HG02852 (cell line): Measurements from ENCODE around the gene MAST4.

Experiments used
- ATAC-seq: cut with Tn5 transposase; IDR thresholded peaks from one replicate; pipeline ENCODE4 v1.9.1; 2021; ENCODE audit warnings: mild to moderate bottlenecking, moderate library complexity; ENCODE audit not compliant: unreplicated experiment

MAST4 gene

DNA sequence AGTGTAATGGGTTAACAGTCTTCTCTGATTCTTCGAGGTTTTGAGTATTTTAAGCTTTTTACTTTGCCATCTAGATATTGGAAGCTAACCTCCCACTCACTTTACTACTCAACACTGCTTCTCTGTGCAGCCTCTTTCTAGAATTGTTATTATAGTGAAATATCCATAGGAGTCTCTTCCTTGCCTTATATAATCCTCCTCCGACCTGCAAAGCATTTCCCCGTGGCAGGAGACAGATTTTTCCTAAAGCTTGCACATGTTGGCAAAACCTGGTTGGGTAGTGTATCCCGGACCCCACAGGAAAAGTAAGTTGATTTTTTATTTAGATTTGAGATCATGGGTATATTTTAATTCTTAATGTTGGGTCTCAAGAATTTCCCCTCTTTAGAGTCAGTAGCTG, 351.3 kb downstream of the MAST4 start:
- no peak for ATAC-seq

DNA sequence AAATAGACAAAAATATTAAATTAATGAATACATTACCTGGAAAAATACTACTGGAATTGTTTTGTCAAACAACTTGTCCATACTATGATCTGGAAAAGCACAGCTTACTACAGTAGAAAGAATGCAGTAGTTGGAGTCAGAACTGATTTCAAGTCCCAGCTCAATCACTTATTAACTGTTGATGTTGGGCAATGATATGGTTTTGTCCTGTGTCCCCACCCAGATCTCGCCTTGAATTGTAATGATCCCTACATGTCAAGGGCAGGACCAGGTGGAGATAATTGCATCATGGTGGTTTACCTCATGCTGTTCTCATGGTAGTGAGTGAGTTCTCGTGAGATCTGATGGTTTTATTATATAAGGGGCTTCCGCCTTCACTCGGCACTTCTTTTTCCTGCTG, 352.9 kb downstream of the MAST4 start:
- no peak for ATAC-seq

DNA sequence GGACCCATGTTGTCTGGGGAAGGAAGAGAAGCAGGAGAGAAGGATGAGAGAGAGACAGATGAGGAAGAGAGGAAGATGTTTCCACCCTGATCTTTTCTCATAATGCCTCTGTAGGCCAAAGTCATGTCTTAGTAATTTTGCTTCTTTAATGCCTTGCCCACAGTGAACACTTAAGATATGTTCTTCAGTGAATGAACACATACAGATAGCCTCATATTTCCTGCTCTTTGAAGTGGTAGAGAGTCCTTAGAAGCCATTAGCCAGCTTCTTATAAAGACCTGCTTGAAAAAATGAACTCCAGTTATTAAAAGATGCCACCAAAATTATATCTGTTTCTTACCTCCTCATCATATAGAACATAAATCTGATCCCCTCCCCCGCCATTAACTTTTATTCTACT, 356.0 kb downstream of the MAST4 start:
- ATAC-seq = no peak

GRCh38 chr5:66956439-66956838, 360.2 kb downstream of the MAST4 start:
- no peak for ATAC-seq

GRCh38 chr5:66958201-66958979, 362.2 kb downstream of the MAST4 start:
- no peak for ATAC-seq

DNA sequence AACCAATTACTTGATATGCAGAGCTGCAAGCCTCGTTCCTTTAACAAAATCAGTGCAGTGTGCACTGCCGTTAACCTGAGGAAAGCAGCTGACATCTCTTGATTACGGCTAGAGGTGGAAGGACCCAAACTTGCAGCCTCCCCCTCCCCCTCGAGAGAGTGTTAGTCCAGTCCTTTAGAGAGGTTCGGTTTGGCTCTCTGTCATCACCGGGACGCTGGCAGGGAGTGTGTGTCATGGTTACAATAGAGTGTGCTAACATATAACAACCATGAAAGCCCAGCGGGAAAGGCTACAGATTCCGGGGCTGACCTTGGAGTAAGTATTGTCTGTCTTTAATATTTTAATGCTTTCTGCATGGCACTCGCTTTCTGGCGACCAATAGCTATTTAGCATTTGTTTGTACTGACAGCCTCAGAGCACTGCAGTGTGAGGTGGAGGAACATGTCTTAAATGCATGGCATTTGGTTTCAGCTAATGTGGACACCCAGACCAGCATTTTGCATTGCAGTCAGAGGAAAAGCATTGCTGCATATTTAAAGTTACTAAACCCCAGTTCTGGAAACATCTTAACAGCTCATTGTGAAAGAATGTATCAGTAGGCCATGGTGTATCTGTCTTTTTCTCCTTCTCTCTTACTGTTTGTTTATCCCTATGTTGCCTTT, 362.9 kb downstream of the MAST4 start:
- ATAC-seq = no peak

DNA sequence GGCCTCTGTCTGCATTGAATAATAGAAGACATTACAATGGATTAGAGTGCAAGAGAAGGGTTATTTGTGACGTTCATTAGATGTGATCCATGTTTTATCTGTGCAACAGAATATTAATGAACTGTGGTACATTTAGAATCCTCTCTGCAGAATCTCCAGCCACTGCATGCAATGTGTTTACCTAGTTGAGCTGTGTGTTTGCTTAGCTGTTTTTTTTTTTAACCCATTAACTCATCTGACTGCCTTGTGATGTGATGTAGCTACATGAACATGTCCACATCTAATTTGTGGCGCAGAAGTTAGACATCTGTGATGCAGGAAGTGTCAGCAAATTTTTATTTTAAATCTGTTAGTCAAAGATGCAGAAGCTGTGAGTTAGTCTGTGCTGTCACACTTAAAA, 363.5 kb downstream of the MAST4 start:
- ATAC-seq = no peak

- no peak for ATAC-seq
These were observed 364.4 kb downstream of the MAST4 start for GRCh38 chr5:66960369-66961137.

DNA sequence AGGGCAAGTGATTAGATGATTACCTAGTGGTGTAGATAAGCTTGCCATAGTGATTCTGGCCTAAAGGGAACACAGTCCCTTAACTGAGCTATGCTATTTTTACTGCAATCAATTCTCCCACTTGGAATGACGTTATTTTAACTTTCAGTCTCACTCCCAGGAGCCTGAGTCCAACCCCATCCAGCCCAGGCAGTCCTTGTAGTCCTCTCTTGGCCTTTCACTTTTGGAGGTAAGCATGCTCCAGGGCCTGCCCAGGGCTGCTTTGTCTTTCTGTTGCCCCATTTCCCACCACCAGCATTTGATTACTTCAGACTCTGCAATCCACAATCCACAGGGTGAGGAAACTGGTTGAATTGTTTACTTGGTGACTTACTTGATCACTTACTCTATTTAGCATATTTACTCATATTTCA, 367.4 kb downstream of the MAST4 start:
- ATAC-seq = no peak

DNA sequence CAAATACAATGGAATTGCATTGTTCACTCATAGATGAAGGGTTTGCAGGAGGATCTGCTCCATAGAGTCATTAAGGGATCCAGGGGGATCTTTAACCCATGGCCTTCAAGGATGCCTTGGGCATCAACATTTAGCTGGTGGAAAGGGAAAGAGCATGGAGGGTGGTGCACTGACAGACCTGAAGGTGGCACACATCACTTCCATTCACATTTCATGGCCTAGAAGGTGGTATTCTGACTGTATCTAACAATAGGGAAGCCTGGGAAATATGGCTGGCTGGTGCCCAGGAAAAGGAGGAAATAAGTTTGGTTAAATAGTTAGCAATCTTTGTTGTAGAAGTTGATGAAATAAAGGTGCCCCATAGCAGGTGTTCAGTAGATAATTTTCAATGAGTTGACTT, 370.2 kb downstream of the MAST4 start:
- ATAC-seq = no peak

GRCh38 chr5:66967102-66967501, 370.9 kb downstream of the MAST4 start:
- no peak for ATAC-seq

GRCh38 chr5:66967826-66968262, 371.7 kb downstream of the MAST4 start:
- ATAC-seq = no peak

DNA sequence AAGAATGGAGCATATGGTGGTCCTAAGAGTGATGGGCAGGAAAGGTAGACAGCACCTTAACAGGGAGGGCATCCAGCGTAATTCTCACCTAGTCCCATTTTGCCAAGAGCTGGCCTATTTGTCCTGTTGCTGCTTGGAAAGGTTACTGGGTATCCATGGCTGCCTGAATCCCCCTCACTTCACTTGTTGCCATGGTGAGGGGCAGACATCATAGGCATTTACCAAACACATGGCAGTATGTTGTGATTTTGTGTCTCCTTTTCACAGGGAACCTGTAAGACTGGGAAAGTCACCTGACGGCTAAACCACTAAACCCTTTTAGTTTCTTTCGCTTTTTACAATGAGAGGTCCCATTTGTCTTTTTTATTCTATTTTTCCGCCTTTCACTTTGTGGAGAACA, 373.3 kb downstream of the MAST4 start:
- no peak for ATAC-seq

- ATAC-seq = no peak
These were observed 373.8 kb downstream of the MAST4 start for GRCh38 chr5:66969963-66970362.

GRCh38 chr5:66972004-66972403, 375.8 kb downstream of the MAST4 start:
- no peak for ATAC-seq

DNA sequence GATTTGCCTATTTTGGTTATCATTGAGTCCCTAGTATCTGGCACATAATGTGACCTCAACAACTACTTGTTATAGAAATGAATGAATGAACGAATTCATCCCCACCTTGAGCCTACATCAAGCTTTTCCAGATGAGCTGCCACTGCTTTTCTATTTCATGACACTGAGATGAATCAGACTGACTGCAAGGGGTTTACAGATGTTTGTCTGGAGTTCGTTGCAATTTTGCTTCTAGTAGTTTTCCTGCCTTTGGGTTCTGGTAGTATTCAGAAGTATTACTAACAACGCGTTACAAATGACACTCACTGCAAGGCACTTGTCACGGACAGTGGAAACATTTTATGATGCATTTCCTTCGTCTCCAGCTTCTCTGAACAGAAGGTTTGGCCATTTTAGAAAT, 378.1 kb downstream of the MAST4 start:
- no peak for ATAC-seq

DNA sequence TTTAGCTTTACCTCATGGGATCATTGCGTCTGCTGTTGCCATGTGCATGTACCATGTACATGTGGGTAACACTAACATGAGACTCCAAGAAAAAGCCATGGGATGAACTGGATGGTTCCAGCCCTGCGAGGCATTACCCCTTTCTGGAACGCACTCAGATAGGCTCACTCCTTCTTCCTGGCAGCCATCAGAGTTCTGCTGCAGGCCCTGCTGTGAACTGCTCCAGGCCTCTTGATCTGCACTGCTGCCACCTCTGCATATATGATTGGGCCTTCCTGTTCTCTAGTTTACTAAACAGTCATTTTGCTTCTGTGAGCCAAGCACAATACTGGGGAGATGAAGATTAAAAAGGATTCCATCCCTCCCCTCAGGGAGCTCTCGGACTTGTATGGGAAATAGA, 379.9 kb downstream of the MAST4 start:
- no peak for ATAC-seq

- ATAC-seq = no peak
These were observed 383.5 kb downstream of the MAST4 start for GRCh38 chr5:66979738-66980137.

DNA sequence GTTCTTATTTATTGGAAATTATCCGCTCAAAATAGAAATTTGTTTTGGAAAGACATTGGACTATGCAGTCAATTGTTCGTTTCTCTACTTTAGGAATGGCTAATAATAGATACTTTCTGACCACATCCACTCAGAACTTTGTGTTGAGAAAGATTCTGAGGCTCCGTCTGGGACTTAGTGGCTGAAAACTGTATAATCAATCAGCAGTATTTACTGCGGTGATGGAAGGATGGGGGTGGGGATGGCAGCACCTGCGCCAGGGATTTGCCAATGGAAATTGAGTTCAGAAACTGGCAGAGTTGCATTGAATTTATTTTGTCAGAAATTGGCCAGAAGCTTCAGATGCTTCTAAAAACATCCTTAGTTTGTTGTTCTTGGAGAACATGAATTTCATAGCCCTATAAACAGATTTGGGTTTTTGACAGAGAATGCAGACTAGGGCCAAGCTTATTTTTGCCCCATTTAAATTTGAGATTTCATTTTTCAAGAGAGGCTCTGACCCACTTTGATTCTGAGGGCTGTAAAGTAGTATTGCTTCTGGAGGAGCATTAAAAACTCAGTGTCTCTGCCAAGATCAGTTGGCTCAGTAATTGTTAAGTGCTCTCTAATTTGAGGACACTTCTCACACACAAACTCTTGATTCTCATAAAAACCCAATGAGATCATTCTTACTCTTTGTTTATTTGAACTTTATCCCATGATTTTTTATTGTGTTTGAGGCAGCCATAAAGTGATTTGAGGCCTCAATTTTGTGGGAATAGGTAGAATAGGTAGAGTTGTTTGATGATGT, 385.3 kb downstream of the MAST4 start:
- ATAC-seq = no peak

DNA sequence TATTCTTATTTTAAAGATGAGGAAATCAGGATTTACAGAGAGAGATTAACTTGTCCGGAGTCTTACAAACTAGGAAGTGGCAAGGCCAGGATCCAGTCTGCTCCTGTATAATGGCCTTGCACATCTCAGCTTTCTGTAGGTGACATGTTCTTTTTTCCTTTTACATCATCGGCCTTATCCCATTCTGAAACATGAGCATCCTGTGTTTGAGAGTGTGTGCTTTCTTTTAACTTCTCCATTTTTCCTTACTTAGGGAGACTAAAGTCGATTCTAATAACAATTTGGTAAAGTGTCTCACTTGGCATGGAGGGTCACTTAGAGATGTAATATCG, 385.8 kb downstream of the MAST4 start:
- ATAC-seq = no peak

GRCh38 chr5:66982470-66982869, 386.3 kb downstream of the MAST4 start:
- no peak for ATAC-seq
